ENCODE measurements around the gene RBM6. TPM values are rescaled to one million over a fixed set of nuclear protein-coding genes. Genes with fewer than 3 reads are reported as not detected.

RBM6 gene
- total RNA-seq, 1 experiment from 2014 or later = 55.9 TPM

- no peak overlapping the region for H3K4me3 ChIP-seq (ENCODE audit: low read depth, low read length, poor library complexity, severe bottlenecking)
- ChIA-PET CTCF (no interaction called here), POLR2A (ENCODE audit: low non-redundant PET) (no interaction called here)
- H3K27me3 ChIP-seq (replicated peaks; ENCODE audit: insufficient read depth, low read depth, low read length, poor library complexity) = no peaks in the 10 kb centered on the region
- DNase-seq (ENCODE audit: low spot score) = no peak
- no peak overlapping the region for H3K27ac ChIP-seq (ENCODE audit: low read depth, low read length, poor library complexity, severe bottlenecking)
- H3K9me3 ChIP-seq (ENCODE audit: low read depth, low read length, poor library complexity, severe bottlenecking) = no peaks in the 10 kb centered on the region
- intact Hi-C loops (cut with micrococcal nuclease; ENCODE audit: unreplicated experiment) = no loop called here
- H3K4me1 ChIP-seq (ENCODE audit: insufficient read depth, low read length, poor library complexity, severe bottlenecking) = peaks cover 17% of the 10 kb centered on the region
- TF ChIP-seq CTCF (conservative IDR thresholded peaks at IDR 0.05; ENCODE audit: low read depth, low read length) (no peak), EZH2 (IDR thresholded peaks at IDR 0.05; ENCODE audit: borderline replicate concordance, low read depth, low read length, poor library complexity, severe bottlenecking) (no peak)
- H3K36me3 ChIP-seq (ENCODE audit: insufficient read depth, low read length, poor library complexity, severe bottlenecking) = peaks cover 74% of the 10 kb centered on the region
- no TSS peak for BruUV-seq (replicated peaks)
Observed at GRCh38 chr3:50102558-50102957, 162.6 kb downstream of the RBM6 start.

- intact Hi-C loops (cut with micrococcal nuclease; ENCODE audit: unreplicated experiment) = no loop called here
- POLR2A ChIA-PET (ENCODE audit: low non-redundant PET) = no interaction called here
- BruUV-seq (replicated peaks) = no TSS peak
Observed at GRCh38 chr3:50111757-50112156, 171.8 kb downstream of the RBM6 start.

GRCh38 chr3:50112462-50112861 lies 172.5 kb downstream of the RBM6 start:
- no peak overlapping the region for H3K4me3 ChIP-seq (ENCODE audit: low read depth, low read length, poor library complexity, severe bottlenecking)
- no peak overlapping the region for H3K27ac ChIP-seq (ENCODE audit: low read depth, low read length, poor library complexity, severe bottlenecking)
- no peaks in the 10 kb centered on the region for H3K9me3 ChIP-seq (ENCODE audit: low read depth, low read length, poor library complexity, severe bottlenecking)
- no peak for TF ChIP-seq EZH2 (IDR thresholded peaks at IDR 0.05; ENCODE audit: borderline replicate concordance, low read depth, low read length, poor library complexity, severe bottlenecking)
- no peak for TF ChIP-seq CTCF (conservative IDR thresholded peaks at IDR 0.05; ENCODE audit: low read depth, low read length)
- POLR2A ChIA-PET (ENCODE audit: low non-redundant PET) = no interaction called here
- no peak for DNase-seq (ENCODE audit: low spot score)
- no peaks in the 10 kb centered on the region for H3K4me1 ChIP-seq (ENCODE audit: insufficient read depth, low read length, poor library complexity, severe bottlenecking)
- CTCF ChIA-PET = interaction anchor here (0.5 kb wide), 1 partner anchor 78 kb away, joined by 6 read pairs; no protein-coding TSS in a partner anchor
- H3K27me3 ChIP-seq (replicated peaks; ENCODE audit: insufficient read depth, low read depth, low read length, poor library complexity) = no peaks in the 10 kb centered on the region
- intact Hi-C loops (cut with micrococcal nuclease; ENCODE audit: unreplicated experiment) = no loop called here
- peaks cover 92% of the 10 kb centered on the region for H3K36me3 ChIP-seq (ENCODE audit: insufficient read depth, low read length, poor library complexity, severe bottlenecking)
- BruUV-seq (replicated peaks) = no TSS peak

More at GRCh38 chr3:50111757-50112156, 171.8 kb downstream of the RBM6 start:
- no peak for DNase-seq (ENCODE audit: low spot score)
- Histone ChIP-seq H3K27me3 (replicated peaks; ENCODE audit: insufficient read depth, low read depth, low read length, poor library complexity) (no peaks in the 10 kb centered on the region), H3K9me3 (ENCODE audit: low read depth, low read length, poor library complexity, severe bottlenecking) (no peaks in the 10 kb centered on the region), H3K36me3 (ENCODE audit: insufficient read depth, low read length, poor library complexity, severe bottlenecking) (peaks cover 92% of the 10 kb centered on the region), H3K4me1 (ENCODE audit: insufficient read depth, low read length, poor library complexity, severe bottlenecking) (no peaks in the 10 kb centered on the region), H3K4me3 (ENCODE audit: low read depth, low read length, poor library complexity, severe bottlenecking) (no peak overlapping the region), H3K27ac (ENCODE audit: low read depth, low read length, poor library complexity, severe bottlenecking) (no peak overlapping the region)
- CTCF ChIA-PET = interaction anchor here (0.5 kb wide), 1 partner anchor 79 kb away, joined by 6 read pairs; no protein-coding TSS in a partner anchor
- no peak for TF ChIP-seq EZH2 (IDR thresholded peaks at IDR 0.05; ENCODE audit: borderline replicate concordance, low read depth, low read length, poor library complexity, severe bottlenecking)
- no peak for TF ChIP-seq CTCF (conservative IDR thresholded peaks at IDR 0.05; ENCODE audit: low read depth, low read length)

All from A673 (cell line).